ENCODE data around the gene PHF12.

PHF12 gene

GRCh38 chr17:28955408-28955807 lies 4.1 kb upstream of the PHF12 start:
- no peak for DNase-seq (ENCODE audit: low read depth in 4 of 4, low spot score in 1 of 4)

- no peak for DNase-seq (ENCODE audit: low read depth in 4 of 4, low spot score in 1 of 4)
Observed at GRCh38 chr17:28954886-28955285, 3.6 kb upstream of the PHF12 start.

DNA sequence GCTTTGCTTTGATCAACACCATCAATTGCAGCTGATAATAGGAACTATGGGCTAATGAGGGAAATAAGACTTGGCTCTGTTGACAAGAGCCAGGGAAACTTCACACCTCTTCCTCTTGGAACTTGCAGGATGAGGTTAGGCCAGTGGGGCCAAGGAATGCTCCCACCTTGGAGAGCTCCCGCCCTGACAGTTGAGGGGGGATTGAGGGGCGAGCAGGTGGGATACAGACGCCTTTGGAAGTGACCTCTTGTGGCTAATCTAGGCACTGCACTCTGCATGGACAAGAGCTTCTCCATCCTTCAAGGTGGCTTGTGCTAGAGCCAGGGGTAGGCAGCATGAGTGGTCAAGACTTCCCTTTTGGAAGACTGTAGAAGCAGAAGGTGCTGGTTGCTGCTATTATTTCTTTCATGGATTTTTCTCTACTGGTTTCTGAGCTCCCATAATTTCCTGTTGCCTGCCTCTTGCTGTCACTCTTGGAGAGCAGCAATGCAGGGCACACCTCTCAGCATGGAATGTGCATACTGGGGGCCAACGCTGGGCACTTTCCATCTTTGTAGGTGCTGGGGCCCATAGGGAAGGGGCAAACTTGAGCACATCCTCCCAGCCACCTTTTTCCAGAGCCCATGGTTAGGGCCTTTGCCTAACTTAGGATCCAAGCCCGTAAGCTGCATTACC lies 2.3 kb upstream of the PHF12 start:
- peak in 2 of 4 experiments; percentile 16 to 37 for DNase-seq (ENCODE audit: low read depth in 4 of 4, low spot score in 1 of 4)

GRCh38 chr17:28951991-28952975 lies 965 bp upstream of the PHF12 start:
- peak; percentile 80 to 89 (median 88) for DNase-seq (ENCODE audit: low read depth in 4 of 4, low spot score in 1 of 4)

GRCh38 chr17:28950752-28951427 lies 428 bp downstream of the PHF12 start:
- DNase-seq (ENCODE audit: low read depth in 4 of 4, low spot score in 1 of 4) = no peak

- peak in 3 of 4 experiments; percentile 24 to 46 (median 40) for DNase-seq (ENCODE audit: low read depth in 4 of 4, low spot score in 1 of 4)
Observed at GRCh38 chr17:28950017-28950751, 1.1 kb downstream of the PHF12 start.

GRCh38 chr17:28949185-28950016 lies 1.9 kb downstream of the PHF12 start:
- DNase-seq (ENCODE audit: low read depth in 4 of 4, low spot score in 1 of 4) = peak; percentile 25 to 64 (median 50)

DNA sequence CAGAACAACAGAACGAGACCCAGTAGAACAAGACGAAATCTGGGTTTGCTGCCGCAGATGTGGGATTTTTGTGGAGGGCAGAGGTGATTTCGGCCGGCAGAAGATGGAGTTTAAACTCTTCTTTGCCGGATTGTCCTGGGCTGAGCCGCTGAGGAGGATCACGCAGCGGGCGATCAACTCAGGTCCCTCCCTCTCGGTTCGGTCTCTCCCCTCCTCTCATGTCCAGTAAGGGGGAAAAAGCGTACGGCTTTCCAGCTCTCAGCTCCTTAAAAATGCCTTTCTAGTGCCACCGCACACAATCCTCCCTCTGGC lies 2.5 kb downstream of the PHF12 start:
- no peak for DNase-seq (ENCODE audit: low read depth in 4 of 4, low spot score in 1 of 4)

DNA sequence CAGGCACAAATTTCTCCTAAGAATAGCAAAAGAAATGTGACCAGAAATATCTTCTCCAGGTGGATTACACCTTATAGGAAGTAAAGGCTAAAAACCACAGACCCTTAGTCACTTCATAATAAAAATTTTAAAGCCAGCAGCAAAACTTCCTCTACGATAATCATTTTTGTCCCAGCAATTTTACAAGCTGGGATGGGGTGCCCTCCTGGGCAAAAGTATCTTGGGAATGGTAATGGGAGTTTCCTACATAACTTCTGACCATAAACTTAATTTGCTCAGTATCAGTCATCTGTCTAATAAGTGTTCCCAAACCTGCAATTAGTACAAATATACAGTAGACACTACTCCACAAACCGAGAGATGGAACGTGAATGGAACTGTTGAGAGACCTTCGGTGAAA lies 3.0 kb downstream of the PHF12 start:
- no peak for DNase-seq (ENCODE audit: low read depth in 4 of 4, low spot score in 1 of 4)

DNA sequence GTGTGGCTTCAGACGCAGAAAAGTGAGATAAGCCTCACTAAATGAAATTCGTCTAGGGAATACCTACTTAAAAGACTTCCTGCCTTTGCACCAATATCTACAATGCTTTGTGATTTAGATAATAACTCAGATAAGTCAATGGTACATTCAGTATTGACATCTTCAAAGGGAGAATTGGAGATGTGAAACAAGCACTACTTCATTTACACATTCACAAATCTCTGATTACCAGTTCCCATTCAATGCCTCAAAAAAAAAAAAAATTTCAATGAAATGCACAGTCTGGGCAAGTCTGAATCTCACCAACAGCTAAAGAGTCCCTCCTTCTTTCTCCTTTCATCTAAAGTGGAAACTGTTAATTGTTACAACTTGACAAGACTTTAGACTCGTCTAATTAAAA lies 3.7 kb downstream of the PHF12 start:
- no peak for DNase-seq (ENCODE audit: low read depth in 4 of 4, low spot score in 1 of 4)

- no peak for DNase-seq (ENCODE audit: low read depth in 4 of 4, low spot score in 1 of 4)
Observed at GRCh38 chr17:28946239-28946638, 5.1 kb downstream of the PHF12 start.

DNA sequence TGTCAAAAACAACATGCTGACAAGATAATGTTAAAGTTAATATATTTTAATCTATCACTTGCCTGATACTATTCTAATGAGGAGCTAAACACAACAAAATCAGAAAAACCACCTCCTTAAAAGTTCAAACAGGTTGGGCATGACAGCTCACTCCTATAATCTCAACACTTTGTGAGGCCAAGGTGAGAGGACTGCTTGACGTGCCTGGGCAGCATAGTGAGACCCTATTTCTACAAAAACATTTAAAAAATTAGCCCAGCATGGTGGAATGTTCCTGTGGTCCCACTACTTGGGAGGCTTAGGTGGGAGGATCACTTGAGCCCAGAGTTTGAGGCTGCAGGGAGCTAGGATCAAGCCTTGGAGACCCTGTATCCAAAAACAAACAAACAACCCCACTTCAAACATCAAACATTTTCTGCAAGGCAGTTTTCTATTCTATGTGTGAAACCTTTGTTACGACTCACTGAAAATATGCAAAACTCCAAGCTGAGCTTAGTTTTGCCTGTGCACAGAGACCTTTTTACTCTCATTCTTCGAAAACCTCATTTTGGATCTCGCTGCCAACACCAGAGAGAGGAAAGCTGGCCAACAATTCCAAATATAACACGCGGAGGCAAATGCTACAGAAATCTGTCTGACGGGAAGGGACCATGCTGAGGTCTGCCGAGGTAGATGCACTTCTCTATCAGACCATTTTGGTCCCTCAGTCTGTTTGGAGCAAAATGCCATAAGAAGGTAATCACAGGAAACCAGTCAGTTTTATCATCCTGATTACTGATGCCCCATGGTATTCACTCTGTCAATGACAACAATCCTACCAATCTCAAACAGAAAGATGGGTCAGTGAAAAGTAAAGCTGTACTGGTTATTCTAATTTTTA lies 6.2 kb downstream of the PHF12 start:
- DNase-seq (ENCODE audit: low read depth in 4 of 4, low spot score in 1 of 4) = no peak

DNA sequence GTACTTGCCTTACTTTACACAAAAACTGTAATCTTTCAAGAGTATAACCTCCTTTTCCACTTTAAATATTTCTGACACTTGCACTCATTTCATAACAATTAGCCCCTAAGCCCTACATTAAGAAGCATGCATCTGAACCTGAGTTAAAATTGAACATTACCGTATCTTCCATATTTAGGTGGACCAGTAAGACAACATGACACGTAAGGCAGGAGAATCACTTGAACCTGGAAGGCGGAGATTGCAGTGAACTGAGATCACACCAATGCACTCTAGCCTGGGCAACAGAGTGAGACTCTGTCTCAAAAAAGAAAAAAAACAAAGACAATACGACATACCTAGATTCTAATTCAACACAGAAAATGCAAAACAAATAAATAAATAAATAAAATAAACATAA lies 7.0 kb downstream of the PHF12 start:
- no peak for DNase-seq (ENCODE audit: low read depth in 4 of 4, low spot score in 1 of 4)

DNA sequence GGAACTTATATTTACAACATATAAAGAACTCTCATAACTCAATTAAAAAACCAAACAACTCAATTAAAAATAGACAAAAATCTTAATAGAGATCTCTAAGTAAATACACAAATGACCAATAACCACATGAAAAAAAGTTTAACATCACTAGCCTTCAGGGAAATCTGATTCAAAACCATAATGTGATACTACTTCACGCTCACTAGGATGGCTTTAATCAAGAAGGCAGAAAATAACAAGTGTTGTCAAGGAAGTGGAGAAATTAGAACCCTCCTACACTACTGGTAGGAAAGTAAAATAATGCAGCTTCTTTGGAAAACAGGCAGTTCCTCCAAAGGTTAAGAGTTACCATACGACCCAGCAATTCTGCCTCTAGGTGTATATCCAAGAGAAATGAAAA lies 8.4 kb downstream of the PHF12 start:
- no peak for DNase-seq (ENCODE audit: low read depth in 4 of 4, low spot score in 1 of 4)

GRCh38 chr17:28941251-28941650 lies 10.1 kb downstream of the PHF12 start:
- DNase-seq (ENCODE audit: low read depth in 4 of 4, low spot score in 1 of 4) = no peak

DNA sequence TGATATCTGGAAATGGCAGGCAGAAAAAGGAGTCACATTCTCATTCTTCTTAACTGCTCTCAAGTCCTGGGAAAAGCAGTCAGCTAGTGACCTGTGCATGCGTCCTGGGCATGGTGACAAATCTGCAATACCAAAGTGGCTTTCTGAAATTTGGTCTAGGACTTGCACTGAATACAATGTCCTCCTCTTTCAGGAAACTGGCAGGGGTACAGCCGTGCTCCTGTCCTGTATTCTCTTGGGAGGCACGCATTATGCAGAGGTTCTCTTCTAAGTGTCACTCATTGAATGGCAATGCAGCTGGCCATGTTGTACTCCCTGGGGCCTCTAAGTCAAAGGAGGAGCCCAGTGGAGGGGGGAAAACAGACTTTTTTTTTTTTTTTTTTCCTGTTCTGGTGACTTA lies 10.6 kb downstream of the PHF12 start:
- DNase-seq (ENCODE audit: low read depth in 4 of 4, low spot score in 1 of 4) = no peak

GRCh38 chr17:28940142-28940541 lies 11.2 kb downstream of the PHF12 start:
- no peak for DNase-seq (ENCODE audit: low read depth in 4 of 4, low spot score in 1 of 4)

GRCh38 chr17:28938552-28938951 lies 12.8 kb downstream of the PHF12 start:
- DNase-seq (ENCODE audit: low read depth in 4 of 4, low spot score in 1 of 4) = no peak

DNA sequence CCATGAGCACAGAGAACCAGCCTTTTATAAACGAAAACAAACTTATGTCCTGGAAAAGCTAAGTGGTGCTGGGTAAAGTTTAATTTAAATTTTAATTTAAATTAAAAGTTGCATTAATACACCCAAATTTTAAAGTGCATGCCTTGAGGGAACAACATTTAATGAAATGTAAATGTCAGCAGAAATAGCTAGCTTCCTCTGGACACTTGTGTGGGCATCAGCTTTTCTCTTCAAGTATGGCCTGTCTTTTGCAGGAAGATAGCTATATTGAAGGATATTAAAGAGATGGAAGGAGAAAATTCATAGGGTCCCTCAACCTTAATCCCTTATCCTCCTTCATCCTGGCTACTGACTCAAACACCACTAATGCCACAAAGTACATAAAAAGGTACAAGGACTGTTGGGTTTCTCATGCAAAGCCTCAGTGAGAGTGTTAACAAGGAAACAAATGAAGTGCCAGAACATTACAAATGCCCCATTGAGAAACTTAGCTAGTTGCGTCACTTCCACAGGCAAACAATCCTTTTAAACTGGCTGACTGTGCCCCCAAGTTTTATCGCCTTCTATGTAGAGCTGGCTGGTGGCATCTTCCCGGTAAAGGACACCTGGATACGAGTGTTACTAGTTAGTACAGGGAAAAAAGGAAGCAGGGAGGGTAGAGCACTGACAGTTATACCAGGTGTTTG lies 14.1 kb downstream of the PHF12 start:
- no peak for DNase-seq (ENCODE audit: low read depth in 4 of 4, low spot score in 1 of 4)

Measured in stimulated activated CD4-positive, alpha-beta T cell treated with anti-CD3 and anti-CD28 coated beads, Interleukin-1b, Interleukin-23, amount 100 ng/mL, for 24 hours (primary cell).